AG08396 (cell line): ENCODE results near the gene ZNF362.

Source experiments
- DNase-seq: peaks from one replicate; pipeline ENCODE4 v3.0.0; 2012; ENCODE audit warnings: low spot score, mixed read lengths

The ZNF362 gene

DNA sequence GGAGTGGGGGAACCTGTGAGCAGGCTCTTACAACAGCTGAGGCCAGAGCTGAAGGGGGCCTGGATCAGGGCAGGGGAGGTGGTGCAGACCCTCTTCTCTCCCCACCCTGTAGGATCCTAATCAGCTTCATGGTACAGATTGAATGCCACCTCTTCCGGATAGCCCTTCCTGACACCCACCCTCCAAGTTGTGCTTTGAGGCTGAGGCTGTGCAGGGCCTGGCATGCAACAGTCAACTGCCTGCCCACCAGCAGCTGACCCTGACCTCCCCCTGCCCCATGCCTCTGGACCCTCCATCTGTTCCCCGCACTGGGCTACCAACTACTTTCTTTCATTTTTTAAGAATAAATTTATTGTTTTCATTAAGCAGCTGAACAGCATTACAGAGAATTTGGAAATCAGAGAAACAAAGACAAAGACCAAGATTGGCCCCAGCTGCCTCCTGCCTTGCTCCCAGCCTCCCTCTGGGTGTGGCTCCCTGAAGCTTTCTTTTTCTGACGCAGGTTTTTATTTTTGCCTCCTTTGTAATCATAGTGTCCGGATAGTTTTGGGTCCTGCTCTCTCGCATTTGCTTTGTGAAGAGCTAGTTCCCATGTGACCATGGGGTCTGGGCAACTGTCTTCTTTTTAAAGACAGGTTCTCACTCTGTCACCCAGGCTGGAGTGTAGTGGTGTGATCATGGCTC is 12.8 kb downstream of the ZNF362 start:
- DNase-seq: no peak

DNA sequence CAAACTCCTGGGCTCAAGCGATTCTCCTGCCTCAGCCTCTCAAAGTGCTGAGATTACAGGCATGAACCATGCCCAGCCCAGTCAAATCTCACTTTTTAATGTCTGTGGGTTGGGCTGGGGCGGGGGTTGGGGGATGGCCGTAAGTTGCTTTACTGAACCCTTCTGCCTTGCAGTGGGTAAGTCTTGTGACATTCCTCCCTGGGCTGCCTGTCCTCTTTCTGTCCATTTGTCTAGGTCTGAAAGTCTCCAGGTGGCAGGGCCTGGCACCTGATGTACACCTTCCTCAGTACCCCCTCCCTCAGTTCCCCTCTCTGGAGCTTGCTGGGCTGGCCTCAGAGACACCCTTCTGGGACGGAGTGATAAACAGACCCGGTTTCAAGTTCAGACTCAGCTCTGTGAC is 13.3 kb downstream of the ZNF362 start:
- DNase-seq: no peak

DNA sequence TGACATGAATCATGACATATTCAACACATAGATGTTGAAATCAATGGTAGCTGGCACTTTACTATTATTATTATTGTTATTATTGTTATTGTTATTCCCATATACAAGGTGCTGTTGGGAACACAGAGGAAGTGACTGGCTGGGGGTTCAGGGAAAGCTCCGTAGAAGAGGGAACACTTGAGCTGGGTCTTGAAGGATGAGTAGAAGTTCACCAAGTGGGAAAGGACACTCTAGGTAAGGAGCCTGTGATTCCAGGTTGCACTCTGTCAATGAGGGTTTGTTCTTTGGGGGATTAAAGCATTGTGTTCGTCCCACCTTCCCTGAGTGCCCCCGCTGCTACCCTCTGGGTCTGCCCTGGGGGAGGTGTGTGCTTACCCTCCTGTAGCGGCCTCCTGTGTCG is 14.1 kb downstream of the ZNF362 start:
- no peak for DNase-seq

DNA sequence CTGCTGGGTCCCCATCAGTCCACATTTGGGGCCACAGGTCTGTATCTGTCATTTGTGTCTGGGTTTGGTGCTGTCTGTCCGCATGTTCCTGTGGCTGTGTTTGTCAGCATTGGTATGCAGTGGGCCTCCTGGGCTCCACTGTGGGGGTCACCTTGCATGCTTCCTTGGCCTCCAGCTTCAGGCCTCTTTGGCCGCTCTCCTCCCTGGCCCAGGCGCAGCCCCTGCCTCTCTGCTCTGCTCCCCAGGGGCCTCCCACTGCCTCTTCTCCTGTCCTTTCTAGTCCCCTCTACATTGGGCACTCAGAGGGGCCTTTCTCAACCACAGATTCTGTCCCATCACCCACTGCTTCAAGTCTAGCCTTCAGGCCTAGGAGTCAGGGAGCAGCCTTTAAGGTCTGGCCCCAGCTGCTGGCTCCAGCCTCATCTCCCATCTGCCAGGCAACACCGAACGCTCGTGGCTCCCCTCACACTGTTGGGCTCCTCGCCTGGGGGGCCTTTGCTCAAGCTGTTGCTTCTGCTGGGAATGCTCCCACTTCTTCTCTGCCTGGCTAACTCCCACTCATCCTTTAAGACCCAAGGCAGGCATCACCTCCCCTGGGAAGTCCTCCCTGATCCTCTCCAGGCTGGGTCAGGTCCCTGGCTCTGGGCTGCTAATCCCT is 14.6 kb downstream of the ZNF362 start:
- DNase-seq: no peak

DNA sequence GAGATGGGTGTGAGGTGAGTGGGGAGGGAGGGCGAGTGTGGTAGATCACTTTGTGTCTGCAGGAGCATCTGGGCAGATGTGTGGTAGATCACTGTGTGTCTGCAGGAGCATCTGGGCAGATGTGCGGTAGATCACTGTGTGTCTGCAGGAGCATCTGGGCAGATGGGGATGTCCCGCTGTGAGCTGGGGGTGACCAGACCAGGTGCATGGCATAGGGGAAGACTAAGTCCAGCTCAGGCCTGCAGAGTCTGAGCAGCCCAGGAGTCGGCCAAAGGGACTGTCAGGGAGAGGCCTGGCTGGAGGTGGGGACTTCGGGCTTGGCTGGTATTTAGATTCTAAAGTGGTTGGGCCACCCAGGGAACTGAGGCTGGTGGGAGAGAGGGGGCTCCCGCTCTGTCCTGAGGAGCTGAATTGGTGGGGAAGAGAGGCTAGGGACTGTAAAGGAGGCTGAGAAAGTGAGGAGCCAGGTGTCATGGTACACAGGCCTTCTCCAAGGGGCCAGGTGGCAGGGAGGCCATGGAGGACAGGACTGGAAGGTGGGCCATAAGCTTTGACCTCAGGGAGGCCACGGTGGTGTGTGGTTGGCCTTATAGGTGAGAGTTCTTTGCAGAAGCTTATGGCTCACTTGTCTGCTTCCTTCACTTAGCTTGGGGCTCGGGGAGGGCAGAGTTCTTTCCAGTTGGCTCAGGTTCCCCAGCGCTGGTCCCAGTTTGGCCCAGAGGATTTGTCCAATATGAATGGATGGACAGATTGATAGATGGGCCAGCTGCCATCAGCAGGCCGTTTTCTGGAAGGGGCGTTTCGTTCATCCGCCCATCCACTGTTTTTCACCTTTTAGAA is 15.6 kb downstream of the ZNF362 start:
- no peak for DNase-seq

DNA sequence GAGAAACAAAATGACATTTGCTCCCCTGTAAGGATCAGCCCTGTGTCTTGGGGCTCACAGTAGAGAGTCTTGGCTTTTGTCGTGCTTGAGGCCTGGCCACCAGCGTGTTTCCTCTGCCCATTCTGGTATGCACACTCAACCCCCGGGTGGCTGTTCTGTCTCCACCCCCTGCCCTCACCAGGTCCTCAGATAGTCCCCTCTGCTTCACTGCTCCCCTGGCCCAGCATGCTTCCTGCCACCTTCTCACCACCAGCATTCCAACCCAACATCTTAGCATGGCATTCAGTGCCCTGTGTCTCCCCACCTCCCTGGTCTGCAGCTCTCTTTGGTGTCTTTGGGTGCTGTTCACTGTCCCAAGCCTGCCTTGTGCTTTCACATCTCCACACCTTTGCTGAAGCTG is 16.2 kb downstream of the ZNF362 start:
- DNase-seq: no peak

DNA sequence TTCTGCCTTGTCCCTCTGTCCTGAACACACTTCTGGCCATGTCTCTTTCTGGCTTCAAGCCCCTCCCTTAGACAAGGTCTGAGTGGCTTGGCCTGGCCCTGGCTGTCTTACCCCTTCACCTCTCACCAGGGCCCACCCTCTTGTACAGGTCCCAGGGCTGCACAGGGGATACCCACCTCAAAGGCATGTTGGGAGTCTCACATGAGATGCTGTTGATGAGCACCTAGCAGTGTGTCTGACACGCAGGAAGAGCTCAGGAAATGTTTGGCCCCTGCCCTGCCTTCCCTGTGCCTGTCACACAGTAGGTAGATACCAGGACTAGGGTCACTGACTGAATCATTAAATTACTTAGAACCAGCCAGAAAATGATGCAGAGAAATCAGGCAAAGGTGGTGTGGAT is 16.6 kb downstream of the ZNF362 start:
- DNase-seq: no peak

DNA sequence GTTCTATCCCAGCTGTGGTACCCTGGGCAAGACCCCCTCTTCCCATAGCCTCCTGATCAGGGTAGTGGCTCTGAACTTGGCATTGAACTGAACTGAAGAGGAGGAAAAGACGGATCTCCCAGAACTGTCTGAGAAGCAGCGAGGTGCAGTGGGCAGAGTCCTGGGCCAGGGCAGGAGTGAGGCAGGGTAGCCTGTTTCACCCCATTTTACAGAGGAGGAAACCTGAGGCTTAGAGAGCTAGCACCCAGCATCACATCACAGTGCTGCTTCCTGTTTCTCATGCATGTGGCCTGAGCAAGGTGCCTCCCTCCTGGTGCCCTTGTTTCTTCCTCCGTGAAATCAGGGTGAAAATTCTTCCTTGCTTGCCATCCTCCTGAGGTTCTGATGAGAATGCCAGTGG is 17.1 kb downstream of the ZNF362 start:
- no peak for DNase-seq

DNA sequence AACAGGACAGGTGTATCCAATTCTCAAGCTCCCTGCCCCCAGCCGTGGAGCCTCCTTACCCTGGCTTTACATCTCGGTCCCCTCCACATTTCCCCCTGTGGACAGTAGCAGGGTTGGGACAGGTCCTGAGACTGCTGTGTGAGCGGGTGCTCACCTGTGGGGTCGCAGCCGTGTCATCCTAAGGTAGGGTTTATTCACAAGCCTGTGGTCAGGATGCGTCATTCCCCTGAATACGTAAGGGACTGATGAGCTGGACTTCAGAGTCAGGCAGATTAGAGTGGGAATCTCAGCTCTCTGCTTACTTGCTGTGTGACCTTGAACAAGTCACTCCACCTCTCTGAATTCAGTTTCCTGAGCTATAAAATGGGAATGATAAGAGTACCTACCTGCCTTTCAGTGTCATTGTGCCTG is 17.7 kb downstream of the ZNF362 start:
- DNase-seq: no peak

DNA sequence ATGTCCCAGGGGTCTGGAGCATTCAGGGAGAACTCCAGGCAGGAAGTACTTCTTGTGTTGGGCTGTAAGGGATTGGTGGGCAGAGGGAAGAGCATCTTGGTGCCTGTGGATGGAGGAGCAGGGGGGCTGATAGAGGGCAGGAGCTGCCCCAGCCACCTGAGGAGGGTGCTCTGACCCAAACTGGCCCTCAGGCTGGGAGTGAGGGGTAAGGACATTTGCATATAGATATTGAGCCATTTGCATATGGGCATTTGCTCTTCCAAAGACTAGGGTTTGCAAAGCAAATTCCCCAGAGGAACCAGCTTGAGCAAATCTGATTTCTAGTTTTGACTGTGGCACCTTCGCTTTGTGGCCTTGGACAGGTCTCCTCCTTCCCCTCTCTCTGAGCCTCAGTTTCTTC is 18.2 kb downstream of the ZNF362 start:
- DNase-seq: no peak

DNA sequence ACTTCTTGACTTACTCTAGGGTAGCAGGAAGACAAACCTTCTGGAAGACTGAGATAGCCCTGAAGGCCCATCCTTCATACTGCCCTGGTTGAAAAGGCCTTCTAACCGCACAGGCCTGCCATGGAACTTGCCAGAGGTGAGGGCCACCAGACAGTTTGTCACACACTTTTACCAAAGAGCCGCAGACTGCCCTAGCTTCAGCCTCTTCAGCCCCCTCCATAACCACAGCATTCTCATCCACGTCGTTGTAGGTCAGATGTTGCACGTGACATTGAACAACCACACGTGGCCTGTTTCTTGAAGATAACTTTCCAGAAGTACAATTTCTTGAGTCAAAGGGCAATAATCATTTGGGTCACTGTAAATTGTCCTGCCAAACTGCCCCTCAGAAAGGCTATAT is 18.9 kb downstream of the ZNF362 start:
- DNase-seq: no peak

DNA sequence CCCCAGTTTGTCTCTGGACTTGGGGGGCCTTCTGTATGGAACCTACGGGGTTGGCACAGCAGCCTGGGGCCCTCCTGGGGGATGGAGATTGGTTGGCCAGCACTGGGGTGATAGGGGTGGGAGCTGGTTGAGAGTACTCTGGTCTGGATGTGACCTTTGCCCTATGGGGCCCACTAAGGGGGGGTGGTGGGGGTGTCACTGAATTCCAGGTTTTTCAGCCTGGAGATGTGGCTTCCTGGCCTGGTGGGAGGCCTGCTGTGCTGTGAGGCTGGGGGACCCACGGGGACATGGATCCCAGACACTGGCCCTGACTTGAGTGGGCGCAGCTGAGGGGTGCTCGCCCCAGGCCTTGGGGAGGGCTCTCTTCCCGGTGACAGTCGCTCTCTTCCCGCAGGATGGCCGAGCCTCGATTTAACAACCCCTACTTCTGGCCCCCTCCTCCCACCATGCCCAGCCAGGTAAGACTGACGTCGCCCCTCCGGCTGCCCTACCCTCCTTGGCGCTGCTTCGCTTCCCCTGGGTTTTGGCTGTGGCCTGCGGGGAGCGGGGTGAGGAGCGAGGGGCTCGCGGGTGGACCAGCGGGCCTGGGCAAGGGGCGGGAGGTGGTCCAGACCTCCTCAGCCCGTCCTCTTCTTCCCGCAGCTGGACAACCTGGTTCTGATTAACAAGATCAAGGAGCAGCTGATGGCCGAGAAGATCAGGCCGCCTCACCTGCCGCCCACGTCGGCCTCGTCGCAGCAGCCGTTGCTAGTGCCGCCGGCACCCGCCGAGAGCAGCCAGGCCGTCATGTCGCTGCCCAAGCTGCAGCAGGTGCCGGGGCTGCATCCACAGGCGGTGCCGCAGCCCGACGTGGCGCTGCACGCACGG is 19.6 kb downstream of the ZNF362 start:
- DNase-seq: no peak

DNA sequence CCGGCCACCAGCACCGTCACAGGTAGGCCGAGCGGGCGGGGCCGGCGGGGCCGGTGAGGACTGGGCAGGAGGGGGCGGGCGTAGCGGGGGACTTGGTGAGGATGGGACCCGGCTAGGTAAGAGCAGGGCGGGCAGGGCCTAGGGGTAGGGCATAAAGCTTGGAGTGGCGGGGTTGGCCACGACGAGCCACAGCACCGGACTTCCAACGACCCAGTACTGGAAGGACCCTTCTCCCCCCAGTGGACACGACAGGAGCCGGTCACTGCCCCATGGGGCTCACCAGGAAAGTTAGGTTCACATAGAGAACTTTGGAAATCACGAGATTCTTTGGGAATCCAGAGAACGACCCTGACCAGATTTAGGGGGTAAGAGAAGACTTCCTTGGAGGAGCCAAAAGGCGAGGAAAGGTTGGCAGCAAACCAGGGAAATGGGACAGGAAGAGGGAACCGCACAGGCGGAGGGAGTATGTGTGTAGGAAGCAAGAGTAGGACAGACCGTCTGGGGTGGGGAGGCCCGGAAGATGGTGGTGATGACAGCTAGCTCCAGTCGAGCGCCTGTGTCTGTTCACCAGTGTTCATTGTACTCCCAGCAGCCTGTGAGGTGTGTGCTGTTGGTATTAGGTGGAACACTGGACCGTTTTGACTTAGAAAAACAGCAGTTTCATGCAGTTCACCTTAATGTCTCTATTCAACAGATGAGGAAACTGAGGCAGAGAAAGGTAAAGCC is 20.4 kb downstream of the ZNF362 start:
- DNase-seq: no peak

DNA sequence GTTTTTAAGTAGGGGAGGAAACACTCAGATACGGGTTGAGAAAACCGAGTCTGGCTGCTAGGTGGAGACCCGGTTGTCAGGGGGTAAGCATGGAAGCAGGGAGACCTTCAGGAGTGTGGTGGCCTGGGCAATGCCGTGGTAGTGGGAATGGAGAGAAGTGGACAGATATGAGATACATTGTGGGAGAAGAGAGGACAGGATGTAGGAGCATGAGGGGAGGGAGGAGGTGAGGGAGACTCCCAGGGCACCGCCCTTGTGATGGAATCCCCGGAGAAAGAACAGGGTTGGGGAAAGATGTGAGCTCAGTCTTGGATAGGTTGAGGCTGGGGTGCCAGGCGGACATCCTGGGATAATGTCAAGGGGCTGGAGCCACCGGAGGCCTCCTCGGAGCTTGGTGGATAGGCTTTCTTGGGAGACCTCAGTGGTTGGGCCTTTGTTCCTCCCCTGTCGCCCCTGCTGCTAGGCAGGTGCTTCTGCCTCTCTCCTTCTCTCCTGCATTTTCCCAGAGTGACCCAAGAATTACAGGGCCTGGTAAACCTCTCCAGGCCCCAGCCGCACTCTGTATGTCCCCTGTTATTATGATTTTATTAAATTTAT is 21.3 kb downstream of the ZNF362 start:
- no peak for DNase-seq

DNA sequence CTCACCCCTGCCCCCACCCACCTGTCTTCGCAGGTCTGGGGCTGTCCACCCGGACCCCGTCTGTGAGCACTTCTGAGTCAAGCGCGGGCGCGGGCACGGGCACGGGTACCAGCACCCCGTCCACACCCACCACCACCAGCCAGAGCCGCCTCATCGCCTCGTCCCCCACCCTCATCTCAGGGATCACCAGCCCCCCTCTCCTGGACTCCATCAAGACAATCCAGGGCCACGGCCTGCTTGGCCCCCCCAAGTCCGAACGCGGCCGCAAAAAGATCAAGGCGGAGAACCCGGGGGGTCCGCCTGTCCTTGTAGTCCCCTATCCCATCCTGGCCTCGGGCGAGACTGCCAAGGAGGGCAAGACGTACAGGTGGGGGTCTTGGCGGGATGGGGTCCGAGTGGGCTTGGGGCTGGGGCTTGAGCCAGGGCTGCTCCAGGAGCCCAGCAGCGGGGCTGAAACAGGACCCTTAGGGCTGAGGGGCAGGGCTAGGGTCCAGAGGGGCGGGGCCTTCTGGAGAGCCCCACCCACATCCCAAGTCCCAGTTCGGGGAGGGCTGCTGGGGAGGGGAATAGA is 23.9 kb downstream of the ZNF362 start:
- no peak for DNase-seq

DNA sequence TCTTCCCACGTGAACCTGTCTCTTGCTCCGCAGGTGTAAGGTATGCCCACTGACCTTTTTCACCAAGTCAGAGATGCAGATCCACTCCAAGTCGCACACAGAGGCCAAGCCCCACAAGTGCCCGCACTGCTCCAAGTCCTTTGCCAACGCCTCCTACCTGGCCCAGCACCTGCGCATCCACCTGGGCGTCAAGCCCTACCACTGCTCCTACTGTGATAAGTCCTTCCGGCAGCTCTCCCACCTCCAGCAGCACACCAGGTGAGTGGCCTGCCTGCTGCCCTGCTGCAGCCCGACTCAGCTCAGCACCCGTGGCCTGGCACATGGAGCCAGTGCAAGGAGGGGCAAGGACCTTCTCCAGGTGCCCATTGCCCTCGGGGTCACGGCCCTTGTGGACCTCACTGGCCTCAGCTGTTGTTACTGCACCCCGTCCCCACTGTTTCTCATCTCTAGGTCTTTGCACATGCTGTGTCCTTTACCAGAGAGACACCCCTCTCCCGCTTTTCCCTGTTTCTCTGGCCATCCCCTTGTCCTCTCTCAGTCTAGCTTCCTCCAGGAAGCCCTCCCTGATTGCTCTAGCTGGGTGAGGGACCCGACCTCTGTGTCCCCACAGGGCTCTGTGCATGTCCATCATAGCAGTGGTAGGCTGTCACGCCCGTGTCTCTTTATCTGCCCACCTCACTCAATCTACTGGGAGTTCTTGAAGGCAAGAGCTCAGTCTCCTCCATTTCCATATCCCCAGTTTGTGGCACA is 25.4 kb downstream of the ZNF362 start:
- DNase-seq: no peak

DNA sequence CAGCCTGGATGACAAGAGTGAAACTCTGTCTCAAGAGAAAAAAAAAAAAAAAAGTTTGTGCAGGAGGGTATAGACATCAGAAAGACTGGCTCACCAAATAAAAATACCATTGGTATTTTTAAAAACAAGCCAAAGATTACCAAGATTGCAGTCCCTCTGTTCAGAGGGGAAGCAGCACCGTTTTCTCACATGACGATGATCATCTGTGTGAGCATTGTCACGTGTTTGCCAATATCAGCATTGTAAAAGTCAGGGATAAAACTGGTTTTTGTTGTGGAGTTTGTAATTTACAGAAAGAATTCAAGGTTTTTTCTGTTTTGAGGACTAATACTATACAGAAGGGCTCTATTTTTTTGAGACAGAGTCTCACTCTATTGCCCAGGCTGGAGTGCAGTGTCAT is 26.5 kb downstream of the ZNF362 start:
- no peak for DNase-seq

DNA sequence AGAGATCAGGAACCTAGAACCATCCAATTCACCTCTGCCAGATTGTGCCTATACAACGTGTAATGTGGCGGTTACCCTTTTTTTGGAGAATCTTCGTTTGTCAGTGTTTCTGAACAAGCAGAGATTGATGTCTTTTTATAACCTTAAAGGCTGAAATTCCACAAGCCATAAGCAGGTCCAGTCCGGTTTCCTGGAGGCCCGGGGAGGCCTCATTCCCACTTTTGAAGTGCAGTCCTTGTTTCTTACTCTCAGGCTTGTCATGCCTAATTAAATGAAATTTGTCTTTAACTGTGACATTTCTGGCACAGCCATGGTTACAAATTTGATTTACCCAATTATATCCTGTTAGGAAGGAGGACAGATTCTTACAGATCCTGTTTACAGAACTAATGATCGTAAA is 27.8 kb downstream of the ZNF362 start:
- DNase-seq: no peak

DNA sequence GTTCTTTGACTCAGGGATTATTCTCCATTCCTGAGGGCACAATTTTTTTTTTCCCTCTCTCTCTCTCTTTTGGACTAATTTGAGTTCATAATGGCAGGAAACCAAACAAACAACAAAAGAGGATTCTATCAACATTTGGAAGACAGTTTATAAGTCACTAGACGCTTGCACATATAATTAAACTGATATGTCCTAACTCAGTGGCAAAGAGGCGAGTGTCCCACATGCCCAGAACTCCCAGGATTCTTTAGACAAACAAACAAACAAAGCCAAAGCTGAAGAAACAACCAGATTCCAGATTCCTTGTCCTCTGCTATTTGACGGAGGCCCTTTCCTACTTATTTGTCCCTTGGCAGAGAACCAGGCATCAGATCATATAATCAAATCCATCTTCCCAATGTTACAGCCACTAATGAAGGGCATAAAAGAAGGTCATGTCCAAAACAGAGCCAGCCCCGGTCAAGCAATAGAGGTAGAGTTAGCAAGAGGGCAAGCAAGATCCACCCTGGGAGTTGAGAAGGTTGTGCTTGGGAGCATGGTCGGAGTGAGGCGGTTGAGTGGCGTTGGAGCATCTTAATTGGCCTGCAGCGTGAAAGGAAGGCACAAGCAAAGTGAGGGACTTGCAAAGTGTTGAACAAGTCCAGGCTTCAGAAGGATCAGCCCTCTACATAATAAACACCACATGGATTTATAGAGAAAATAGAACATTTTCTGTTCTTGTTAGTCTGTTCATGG is 30.3 kb downstream of the ZNF362 start:
- no peak for DNase-seq
